Tibial nerve (tissue), 3 donors: Measurements from ENCODE around the gene EPSTI1.

Experiments
- POLR2A ChIP-seq, 2 donors: fragments of 450-650 bp; IDR thresholded peaks; one replicate each; pipeline ENCODE4 v1.6.1; 2017; ENCODE audit warnings: antibody characterized with exemption in 2 of 2, mild to moderate bottlenecking in 2 of 2, moderate library complexity in 2 of 2
- TF ChIP-seq, protein P1 (sequence below), 5 experiments: fragments of 200-600 bp in 3 of 5; fragments of 450-650 bp in 2 of 5; sonication (generic) in 3 of 5; IDR thresholded peaks; one replicate each; pipeline ENCODE4 v1.5.1; 2016 to 2019; ENCODE audit warnings: antibody characterized with exemption in 5 of 5, mild to moderate bottlenecking in 3 of 5, moderate library complexity in 2 of 5

DNA sequence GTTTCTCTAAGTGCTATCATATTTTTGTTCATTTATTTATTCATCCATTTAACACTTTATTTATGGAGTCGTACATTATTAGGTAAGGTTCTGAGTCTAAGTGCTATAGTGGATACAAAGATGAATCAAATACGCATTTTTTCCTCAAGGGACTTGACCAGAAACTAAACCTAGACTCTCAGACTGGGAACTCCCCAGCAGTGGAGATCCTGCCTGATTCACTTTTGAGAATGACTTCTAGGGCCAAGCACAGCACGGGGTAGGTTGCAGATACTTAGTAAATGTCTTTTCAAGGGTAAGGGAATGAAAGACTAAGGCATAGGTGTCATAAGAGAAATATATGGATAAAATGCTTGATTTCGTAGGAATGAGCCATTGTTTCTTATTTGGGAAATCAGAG, 38.5 kb upstream of the EPSTI1 start:
- TF ChIP-seq, protein P1, sequence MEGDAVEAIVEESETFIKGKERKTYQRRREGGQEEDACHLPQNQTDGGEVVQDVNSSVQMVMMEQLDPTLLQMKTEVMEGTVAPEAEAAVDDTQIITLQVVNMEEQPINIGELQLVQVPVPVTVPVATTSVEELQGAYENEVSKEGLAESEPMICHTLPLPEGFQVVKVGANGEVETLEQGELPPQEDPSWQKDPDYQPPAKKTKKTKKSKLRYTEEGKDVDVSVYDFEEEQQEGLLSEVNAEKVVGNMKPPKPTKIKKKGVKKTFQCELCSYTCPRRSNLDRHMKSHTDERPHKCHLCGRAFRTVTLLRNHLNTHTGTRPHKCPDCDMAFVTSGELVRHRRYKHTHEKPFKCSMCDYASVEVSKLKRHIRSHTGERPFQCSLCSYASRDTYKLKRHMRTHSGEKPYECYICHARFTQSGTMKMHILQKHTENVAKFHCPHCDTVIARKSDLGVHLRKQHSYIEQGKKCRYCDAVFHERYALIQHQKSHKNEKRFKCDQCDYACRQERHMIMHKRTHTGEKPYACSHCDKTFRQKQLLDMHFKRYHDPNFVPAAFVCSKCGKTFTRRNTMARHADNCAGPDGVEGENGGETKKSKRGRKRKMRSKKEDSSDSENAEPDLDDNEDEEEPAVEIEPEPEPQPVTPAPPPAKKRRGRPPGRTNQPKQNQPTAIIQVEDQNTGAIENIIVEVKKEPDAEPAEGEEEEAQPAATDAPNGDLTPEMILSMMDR (IDR thresholded peaks at IDR 0.05), result no peak
- TF ChIP-seq POLR2A (IDR thresholded peaks at IDR 0.05), result no peak
